GM18498 (cell line): ENCODE results near the gene SIAH1.
"Not testable (repeated sequence)": the region's sequence is repeated elsewhere in the genome, so short reads cannot be mapped to it uniquely, and the experiment has no call there.

Experiments used
- ATAC-seq: cut with Tn5 transposase; IDR thresholded peaks from one replicate; pipeline ENCODE4 v1.9.1; 2021; ENCODE audit warnings: mild to moderate bottlenecking, moderate library complexity; ENCODE audit not compliant: unreplicated experiment

Gene SIAH1

GRCh38 chr16:48393485-48394354 is 8.5 kb upstream of the SIAH1 start:
- no peak for ATAC-seq

GRCh38 chr16:48392407-48392806 is 7.2 kb upstream of the SIAH1 start:
- ATAC-seq: no peak

- no peak for ATAC-seq
Observed at GRCh38 chr16:48386559-48387312, 1.5 kb upstream of the SIAH1 start.

GRCh38 chr16:48384520-48385252 is 527 bp downstream of the SIAH1 start:
- peak; percentile 63 for ATAC-seq

- no peak for ATAC-seq
Observed at GRCh38 chr16:48383877-48384519, 1.2 kb downstream of the SIAH1 start.

GRCh38 chr16:48383009-48383876 is 2.0 kb downstream of the SIAH1 start:
- ATAC-seq: no peak

GRCh38 chr16:48382131-48382530 is 3.1 kb downstream of the SIAH1 start:
- no peak for ATAC-seq

- no peak for ATAC-seq
Observed at GRCh38 chr16:48381201-48381600, 4.0 kb downstream of the SIAH1 start.

- ATAC-seq: no peak
Observed at GRCh38 chr16:48378836-48379235, 6.4 kb downstream of the SIAH1 start.

GRCh38 chr16:48378276-48378675 is 6.9 kb downstream of the SIAH1 start:
- ATAC-seq: no peak

- not testable (repeated sequence) for ATAC-seq
Observed at GRCh38 chr16:48377301-48377700, 7.9 kb downstream of the SIAH1 start.

- no peak for ATAC-seq
Observed at GRCh38 chr16:48374255-48374654, 11.0 kb downstream of the SIAH1 start.

GRCh38 chr16:48373258-48374029 is 11.8 kb downstream of the SIAH1 start:
- ATAC-seq: no peak

- ATAC-seq: no peak
Observed at GRCh38 chr16:48372744-48373143, 12.5 kb downstream of the SIAH1 start.

GRCh38 chr16:48371393-48371780 is 13.8 kb downstream of the SIAH1 start:
- no peak for ATAC-seq

- not testable (repeated sequence) for ATAC-seq
Observed at GRCh38 chr16:48370668-48371392, 14.4 kb downstream of the SIAH1 start.

GRCh38 chr16:48370229-48370628 is 15.0 kb downstream of the SIAH1 start:
- ATAC-seq: no peak

GRCh38 chr16:48369765-48370164 is 15.4 kb downstream of the SIAH1 start:
- no peak for ATAC-seq
